Measurements from ENCODE around the gene PSMC3. TPM values are rescaled to one million over a fixed set of nuclear protein-coding genes. Genes with fewer than 3 reads are reported as not detected.

The PSMC3 gene
- total RNA-seq, 1 experiment from 2014 or later, result 701 TPM

GRCh38 chr11:47415949-47416472 is 10.2 kb downstream of the PSMC3 start:
- Histone ChIP-seq H3K36me3 (ENCODE audit: insufficient read depth, low read length, poor library complexity, severe bottlenecking) (peaks cover 88% of the 10 kb centered on the region), H3K27me3 (replicated peaks; ENCODE audit: insufficient read depth, low read depth, low read length, poor library complexity) (no peaks in the 10 kb centered on the region), H3K27ac (ENCODE audit: low read depth, low read length, poor library complexity, severe bottlenecking) (peak overlapping the region; percentile 76), H3K4me1 (ENCODE audit: insufficient read depth, low read length, poor library complexity, severe bottlenecking) (peaks cover 14% of the 10 kb centered on the region), H3K9me3 (ENCODE audit: low read depth, low read length, poor library complexity, severe bottlenecking) (no peaks in the 10 kb centered on the region), H3K4me3 (ENCODE audit: low read depth, low read length, poor library complexity, severe bottlenecking) (no peak overlapping the region)
- no TSS peak for BruUV-seq (replicated peaks)
- ChIA-PET CTCF (interaction anchor here (0.5 kb wide), 1 partner anchor 38 kb away, joined by 4 read pairs; no protein-coding TSS in a partner anchor), POLR2A (ENCODE audit: low non-redundant PET) (interaction anchor here (0.5 to 0.6 kb wide), 2 partner anchors 75 to 442 kb away, joined by 5 read pairs; no protein-coding TSS in a partner anchor)
- TF ChIP-seq CTCF (conservative IDR thresholded peaks at IDR 0.05; ENCODE audit: low read depth, low read length) (no peak), EZH2 (IDR thresholded peaks at IDR 0.05; ENCODE audit: borderline replicate concordance, low read depth, low read length, poor library complexity, severe bottlenecking) (no peak)
- peak; percentile 96 for DNase-seq (ENCODE audit: low spot score)
- intact Hi-C loops (cut with micrococcal nuclease; ENCODE audit: unreplicated experiment), result no loop called here

- intact Hi-C loops (cut with micrococcal nuclease; ENCODE audit: unreplicated experiment), result no loop called here
Observed at GRCh38 chr11:47415091-47415854, 11.0 kb downstream of the PSMC3 start.

GRCh38 chr11:47414685-47415070 is 11.6 kb downstream of the PSMC3 start:
- no peak for DNase-seq (ENCODE audit: low spot score)
- H3K4me1 ChIP-seq (ENCODE audit: insufficient read depth, low read length, poor library complexity, severe bottlenecking), result peaks cover 16% of the 10 kb centered on the region
- no peak overlapping the region for H3K4me3 ChIP-seq (ENCODE audit: low read depth, low read length, poor library complexity, severe bottlenecking)
- intact Hi-C loops (cut with micrococcal nuclease; ENCODE audit: unreplicated experiment), result no loop called here
- TF ChIP-seq CTCF (conservative IDR thresholded peaks at IDR 0.05; ENCODE audit: low read depth, low read length) (no peak), EZH2 (IDR thresholded peaks at IDR 0.05; ENCODE audit: borderline replicate concordance, low read depth, low read length, poor library complexity, severe bottlenecking) (no peak)
- no peaks in the 10 kb centered on the region for H3K9me3 ChIP-seq (ENCODE audit: low read depth, low read length, poor library complexity, severe bottlenecking)
- H3K27me3 ChIP-seq (replicated peaks; ENCODE audit: insufficient read depth, low read depth, low read length, poor library complexity), result no peaks in the 10 kb centered on the region
- H3K36me3 ChIP-seq (ENCODE audit: insufficient read depth, low read length, poor library complexity, severe bottlenecking), result peaks cover 79% of the 10 kb centered on the region
- H3K27ac ChIP-seq (ENCODE audit: low read depth, low read length, poor library complexity, severe bottlenecking), result no peak overlapping the region
- CTCF ChIA-PET, result no interaction called here
- POLR2A ChIA-PET (ENCODE audit: low non-redundant PET), result no interaction called here
- BruUV-seq (replicated peaks), result no TSS peak

More at GRCh38 chr11:47415091-47415854, 11.0 kb downstream of the PSMC3 start:
- peaks cover 85% of the 10 kb centered on the region for H3K36me3 ChIP-seq (ENCODE audit: insufficient read depth, low read length, poor library complexity, severe bottlenecking)
- DNase-seq (ENCODE audit: low spot score), result no peak
- no TSS peak for BruUV-seq (replicated peaks)
- H3K9me3 ChIP-seq (ENCODE audit: low read depth, low read length, poor library complexity, severe bottlenecking), result no peaks in the 10 kb centered on the region
- H3K27ac ChIP-seq (ENCODE audit: low read depth, low read length, poor library complexity, severe bottlenecking), result peak overlapping the region; percentile 76
- peaks cover 14% of the 10 kb centered on the region for H3K4me1 ChIP-seq (ENCODE audit: insufficient read depth, low read length, poor library complexity, severe bottlenecking)
- H3K4me3 ChIP-seq (ENCODE audit: low read depth, low read length, poor library complexity, severe bottlenecking), result no peak overlapping the region
- CTCF ChIA-PET, result interaction anchor here (0.5 kb wide), 1 partner anchor 39 kb away, joined by 4 read pairs; no protein-coding TSS in a partner anchor
- no peak for TF ChIP-seq EZH2 (IDR thresholded peaks at IDR 0.05; ENCODE audit: borderline replicate concordance, low read depth, low read length, poor library complexity, severe bottlenecking)
- TF ChIP-seq CTCF (conservative IDR thresholded peaks at IDR 0.05; ENCODE audit: low read depth, low read length), result no peak
- POLR2A ChIA-PET (ENCODE audit: low non-redundant PET), result interaction anchor here (0.5 to 0.6 kb wide), 2 partner anchors 76 to 441 kb away, joined by 5 read pairs; no protein-coding TSS in a partner anchor
- H3K27me3 ChIP-seq (replicated peaks; ENCODE audit: insufficient read depth, low read depth, low read length, poor library complexity), result no peaks in the 10 kb centered on the region

All from A673 (cell line).